Cardiac muscle cell (in vitro differentiated cells and primary cell): ENCODE measurements around the gene UBP1. TPM values are rescaled to one million over a fixed set of nuclear protein-coding genes. Genes with fewer than 3 reads are reported as not detected.
"Not testable (repeated sequence)": the region's sequence is repeated elsewhere in the genome, so short reads cannot be mapped to it uniquely, and the experiment has no call there.

Experiments used
- DNase-seq, 2 donors: peaks; one replicate each; pipeline versions ENCODE4 v3.0.0 to v3.0.0-alpha.2; 2010 to 2017; ENCODE audit warnings: low read depth in 1 of 2, low spot score in 1 of 2
- H3K27ac ChIP-seq: fragments of 200-600 bp; sonication (generic); 2 replicates; pipeline ENCODE4 v1.5.1; 2016
- H3K27me3 ChIP-seq: fragments of 200-600 bp; sonication (generic); 2 replicates; pipeline ENCODE4 v1.6.0; 2016; ENCODE audit warnings: control low read depth
- H3K36me3 ChIP-seq: fragments of 200-600 bp; sonication (generic); 2 replicates; pipeline ENCODE4 v1.5.1; 2016; ENCODE audit warnings: control low read depth
- H3K4me1 ChIP-seq: fragments of 200-600 bp; sonication (generic); 2 replicates; pipeline ENCODE4 v1.8.1; 2017; ENCODE audit warnings: low read depth, mild to moderate bottlenecking, mixed run types
- H3K4me3 ChIP-seq: fragments of 200-600 bp; sonication (generic); 2 replicates; pipeline ENCODE4 v1.5.1; 2016; ENCODE audit warnings: mild to moderate bottlenecking
- H3K9me3 ChIP-seq: fragments of 200-600 bp; sonication (generic); 2 replicates; pipeline ENCODE4 v1.5.1; 2017; ENCODE audit warnings: low read depth, mild to moderate bottlenecking, control low read depth
- CTCF ChIP-seq: IDR thresholded peaks from 2 replicates; pipeline ENCODE4 v1.5.1; 2012; ENCODE audit warnings: low read depth, mild to moderate bottlenecking, low read length
- polyA plus RNA-seq: library from polyadenylated mRNA; unstranded; fragments of >200 nt; fragmentation: Nextera tagmentation; extraction: Ambion mirVana; gene quantifications from 2 replicates; pipeline ENCODE4 v1.2.1, GENCODE V29; 2016
- total RNA-seq: library from RNA; depleted of rRNA; stranded (reverse); fragments of >200 nt; gene quantifications from 2 replicates; pipeline ENCODE4 v1.2.3, GENCODE V29; 2016

UBP1 gene
- total and polyA plus RNA-seq, 2 experiments from 2014 or later, result 39.0 to 51.5 TPM

GRCh38 chr3:33339758-33340157 is 100.4 kb downstream of the UBP1 start:
- H3K36me3 ChIP-seq, result no peaks in the 10 kb centered on the region
- no peak for TF ChIP-seq CTCF

DNA sequence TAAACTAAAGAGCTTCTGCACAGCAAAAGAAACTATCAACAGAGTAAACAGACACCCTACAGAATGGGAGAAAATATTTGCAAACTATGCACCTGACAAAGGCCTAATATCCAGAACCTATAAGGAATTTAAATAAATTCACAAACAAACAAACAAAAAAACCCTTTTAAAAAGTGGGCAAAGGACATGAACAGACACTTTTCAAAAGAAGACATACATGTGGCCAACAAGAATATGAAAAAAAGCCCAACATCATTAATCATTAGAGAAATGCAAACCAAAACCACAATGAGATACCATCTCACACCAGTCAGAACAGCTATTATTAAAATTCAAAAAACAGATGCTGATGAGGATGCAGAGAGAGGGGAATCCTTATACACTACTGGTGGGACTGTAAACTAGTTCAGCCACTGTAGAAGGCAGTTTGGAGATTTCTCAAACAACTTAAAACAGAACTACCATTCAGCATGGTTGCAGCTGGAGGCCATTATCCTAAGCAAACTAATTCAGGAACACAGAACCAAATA is 101.2 kb downstream of the UBP1 start:
- not testable (repeated sequence) for H3K4me1 ChIP-seq, H3K27me3 ChIP-seq, H3K27ac ChIP-seq, DNase-seq, H3K4me3 ChIP-seq, H3K9me3 ChIP-seq, H3K36me3 ChIP-seq

More at GRCh38 chr3:33339758-33340157, 100.4 kb downstream of the UBP1 start:
- H3K4me1 ChIP-seq, result peaks cover under 1% of the 10 kb centered on the region
- H3K4me3 ChIP-seq, result no peak overlapping the region
- no peak for DNase-seq
- H3K9me3 ChIP-seq, result no peaks in the 10 kb centered on the region
- no peaks in the 10 kb centered on the region for H3K27me3 ChIP-seq
- no peak overlapping the region for H3K27ac ChIP-seq

Other genes starting within 250 kb of the UBP1 start
- gene SUSD5, start 221.6 kb downstream of the UBP1 start, total RNA-seq, result 4.3 and 7.1 TPM in 2 replicates
- gene SUSD5, start 221.6 kb downstream of the UBP1 start, polyA plus RNA-seq, result 4.5 and 11.0 TPM in 2 replicates
- 19.0 and 27.6 TPM in 2 replicates for gene FBXL2, start 163.0 kb downstream of the UBP1 start, total RNA-seq
- 17.5 and 25.6 TPM in 2 replicates for gene FBXL2, start 163.0 kb downstream of the UBP1 start, polyA plus RNA-seq